Measurements from ENCODE around the gene PKMYT1. TPM values are rescaled to one million over a fixed set of nuclear protein-coding genes. Genes with fewer than 3 reads are reported as not detected.
"Not testable (repeated sequence)": the region's sequence is repeated elsewhere in the genome, so short reads cannot be mapped to it uniquely, and the experiment has no call there.

Gene PKMYT1
- total and polyA plus RNA-seq, 2 donors (not counting 1 experiment from before 2014, with no cell fraction given): 1.2 to 2.7 TPM

DNA sequence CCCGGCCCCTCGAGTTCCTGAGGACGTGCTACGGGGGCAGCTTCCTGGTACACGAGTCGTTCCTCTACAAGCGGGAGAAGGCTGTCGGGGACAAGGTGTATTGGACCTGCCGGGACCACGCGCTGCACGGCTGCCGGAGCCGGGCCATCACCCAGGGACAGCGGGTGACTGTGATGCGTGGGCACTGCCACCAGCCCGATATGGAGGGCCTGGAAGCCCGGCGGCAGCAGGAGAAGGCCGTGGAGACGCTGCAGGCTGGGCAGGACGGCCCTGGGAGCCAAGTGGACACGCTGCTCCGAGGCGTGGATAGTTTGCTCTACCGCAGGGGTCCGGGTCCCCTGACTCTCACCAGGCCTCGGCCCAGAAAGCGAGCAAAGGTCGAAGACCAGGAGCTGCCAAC is 47.1 kb downstream of the PKMYT1 start:
- Histone ChIP-seq H3K9ac (ENCODE audit: insufficient read depth, low read length) (no peak overlapping the region), H3K27me3 (ENCODE audit: control insufficient read depth, insufficient read depth, low read length) (no peaks in the 10 kb centered on the region), H3K9me3 (ENCODE audit: control insufficient read depth, insufficient read depth, low read depth, low read length) (no peaks in the 10 kb centered on the region), H3K79me2 (ENCODE audit: control insufficient read depth, insufficient read depth, low read length) (no peaks in the 10 kb centered on the region), H3K4me2 (ENCODE audit: extremely low read depth, insufficient read depth, low read length) (no peak overlapping the region), H2AFZ (ENCODE audit: low read length) (no peak overlapping the region), H3K36me3 (ENCODE audit: control insufficient read depth, insufficient read depth, low read length) (peaks cover 30% of the 10 kb centered on the region), H3K4me1 (ENCODE audit: control insufficient read depth, extremely low read depth, insufficient read depth, low read length) (no peaks in the 10 kb centered on the region), H4K20me1 (ENCODE audit: control insufficient read depth, extremely low read depth, insufficient read depth, low read length) (no peaks in the 10 kb centered on the region), H3K4me3 (replicated peaks in 1 of 4; ENCODE audit: control extremely low read depth in 1 of 4, insufficient read depth in 1 of 4, low read depth in 3 of 4, low read length in 4 of 4) (no peak overlapping the region), H3K27ac (ENCODE audit: insufficient read depth, low read length) (no peak overlapping the region)
- no peak for DNase-seq (ENCODE audit: low read depth in 2 of 2)
- no peak for TF ChIP-seq EZH2 (IDR thresholded peaks at IDR 0.05; ENCODE audit: low read length, missing control alignments)
- TF ChIP-seq, protein P1, sequence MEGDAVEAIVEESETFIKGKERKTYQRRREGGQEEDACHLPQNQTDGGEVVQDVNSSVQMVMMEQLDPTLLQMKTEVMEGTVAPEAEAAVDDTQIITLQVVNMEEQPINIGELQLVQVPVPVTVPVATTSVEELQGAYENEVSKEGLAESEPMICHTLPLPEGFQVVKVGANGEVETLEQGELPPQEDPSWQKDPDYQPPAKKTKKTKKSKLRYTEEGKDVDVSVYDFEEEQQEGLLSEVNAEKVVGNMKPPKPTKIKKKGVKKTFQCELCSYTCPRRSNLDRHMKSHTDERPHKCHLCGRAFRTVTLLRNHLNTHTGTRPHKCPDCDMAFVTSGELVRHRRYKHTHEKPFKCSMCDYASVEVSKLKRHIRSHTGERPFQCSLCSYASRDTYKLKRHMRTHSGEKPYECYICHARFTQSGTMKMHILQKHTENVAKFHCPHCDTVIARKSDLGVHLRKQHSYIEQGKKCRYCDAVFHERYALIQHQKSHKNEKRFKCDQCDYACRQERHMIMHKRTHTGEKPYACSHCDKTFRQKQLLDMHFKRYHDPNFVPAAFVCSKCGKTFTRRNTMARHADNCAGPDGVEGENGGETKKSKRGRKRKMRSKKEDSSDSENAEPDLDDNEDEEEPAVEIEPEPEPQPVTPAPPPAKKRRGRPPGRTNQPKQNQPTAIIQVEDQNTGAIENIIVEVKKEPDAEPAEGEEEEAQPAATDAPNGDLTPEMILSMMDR (conservative IDR thresholded peaks at IDR 0.05 in 1 of 2, IDR thresholded peaks at IDR 0.05 in 1 of 2; ENCODE audit: low read depth in 1 of 2, low read length in 2 of 2): no peak

GRCh38 chr16:2931231-2931914 is 48.9 kb downstream of the PKMYT1 start:
- H4K20me1 ChIP-seq (ENCODE audit: control insufficient read depth, extremely low read depth, insufficient read depth, low read length); DNase-seq (ENCODE audit: low read depth in 2 of 2): not testable (repeated sequence)

DNA sequence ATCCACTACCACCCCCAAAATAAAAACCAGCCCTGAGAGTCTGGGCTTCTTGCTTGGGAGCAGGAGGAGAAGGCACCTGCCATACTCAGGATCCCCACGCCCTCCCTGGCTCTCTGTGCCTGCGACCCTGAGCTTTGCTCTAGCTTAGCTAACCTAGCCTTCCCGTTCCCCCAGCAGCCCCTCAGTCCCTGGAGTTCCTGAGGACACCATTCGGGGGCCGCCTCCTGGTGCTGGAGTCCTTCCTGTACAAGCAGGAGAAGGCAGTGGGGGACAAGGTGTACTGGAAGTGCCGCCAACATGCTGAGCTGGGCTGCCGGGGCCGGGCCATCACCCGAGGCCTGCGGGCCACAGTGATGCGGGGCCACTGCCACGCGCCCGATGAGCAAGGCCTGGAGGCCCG is 50.0 kb downstream of the PKMYT1 start:
- H3K9ac ChIP-seq (ENCODE audit: insufficient read depth, low read length): no peak overlapping the region
- TF ChIP-seq, protein P1 (conservative IDR thresholded peaks at IDR 0.05 in 1 of 2, IDR thresholded peaks at IDR 0.05 in 1 of 2; ENCODE audit: low read depth in 1 of 2, low read length in 2 of 2): no peak
- TF ChIP-seq EZH2 (IDR thresholded peaks at IDR 0.05; ENCODE audit: low read length, missing control alignments): no peak
- peaks cover 15% of the 10 kb centered on the region for H3K36me3 ChIP-seq (ENCODE audit: control insufficient read depth, insufficient read depth, low read length)

More at GRCh38 chr16:2931231-2931914, 48.9 kb downstream of the PKMYT1 start:
- not testable (repeated sequence) for H3K9ac ChIP-seq (ENCODE audit: insufficient read depth, low read length); H3K27me3 ChIP-seq (ENCODE audit: control insufficient read depth, insufficient read depth, low read length); H3K4me1 ChIP-seq (ENCODE audit: control insufficient read depth, extremely low read depth, insufficient read depth, low read length); H3K27ac ChIP-seq (ENCODE audit: insufficient read depth, low read length); H3K79me2 ChIP-seq (ENCODE audit: control insufficient read depth, insufficient read depth, low read length); H3K9me3 ChIP-seq (ENCODE audit: control insufficient read depth, insufficient read depth, low read depth, low read length); H2AFZ ChIP-seq (ENCODE audit: low read length); H3K4me2 ChIP-seq (ENCODE audit: extremely low read depth, insufficient read depth, low read length); H3K4me3 ChIP-seq (replicated peaks in 1 of 4; ENCODE audit: control extremely low read depth in 1 of 4, insufficient read depth in 1 of 4, low read depth in 3 of 4, low read length in 4 of 4)
- H3K36me3 ChIP-seq (ENCODE audit: control insufficient read depth, insufficient read depth, low read length): peaks cover 18% of the 10 kb centered on the region

More for the DNA sequence above, 50.0 kb downstream of the PKMYT1 start:
- DNase-seq (ENCODE audit: low read depth in 2 of 2): no peak
- no peaks in the 10 kb centered on the region for H3K9me3 ChIP-seq (ENCODE audit: control insufficient read depth, insufficient read depth, low read depth, low read length)
- no peaks in the 10 kb centered on the region for H3K79me2 ChIP-seq (ENCODE audit: control insufficient read depth, insufficient read depth, low read length)
- no peaks in the 10 kb centered on the region for H3K27me3 ChIP-seq (ENCODE audit: control insufficient read depth, insufficient read depth, low read length)
- H3K4me2 ChIP-seq (ENCODE audit: extremely low read depth, insufficient read depth, low read length): no peak overlapping the region
- H3K27ac ChIP-seq (ENCODE audit: insufficient read depth, low read length): no peak overlapping the region
- H3K4me3 ChIP-seq (replicated peaks in 1 of 4; ENCODE audit: control extremely low read depth in 1 of 4, insufficient read depth in 1 of 4, low read depth in 3 of 4, low read length in 4 of 4): no peak overlapping the region
- H4K20me1 ChIP-seq (ENCODE audit: control insufficient read depth, extremely low read depth, insufficient read depth, low read length): no peaks in the 10 kb centered on the region
- peaks cover 3% of the 10 kb centered on the region for H3K4me1 ChIP-seq (ENCODE audit: control insufficient read depth, extremely low read depth, insufficient read depth, low read length)
- no peak overlapping the region for H2AFZ ChIP-seq (ENCODE audit: low read length)
